Spinal cord (tissue), 10 donors: Measurements from ENCODE around the gene GNL2. TPM values are rescaled to one million over a fixed set of nuclear protein-coding genes. Genes with fewer than 3 reads are reported as not detected.

Experiments
- DNase-seq, 6 donors: peaks; one replicate each; pipeline versions ENCODE4 v3.0.0 to v3.0.0-alpha.2; 2013 to 2015; ENCODE audit warnings: low spot score in 6 of 6, low read depth in 4 of 6
- H3K27ac ChIP-seq: one replicate; pipeline ENCODE4 v1.5.1; 2013; ENCODE audit warnings: low read depth, low read length, control low read depth
- H3K27me3 ChIP-seq: one replicate; pipeline ENCODE4 v1.6.1; 2013; ENCODE audit warnings: low read length; ENCODE audit not compliant: control insufficient read depth, insufficient read depth
- H3K36me3 ChIP-seq: one replicate; pipeline ENCODE4 v1.6.1; 2013; ENCODE audit warnings: low read length; ENCODE audit not compliant: control insufficient read depth, insufficient read depth
- H3K4me1 ChIP-seq: one replicate; pipeline ENCODE4 v1.6.1; 2013; ENCODE audit warnings: low read length; ENCODE audit not compliant: control insufficient read depth, insufficient read depth
- H3K4me3 ChIP-seq: one replicate; pipeline ENCODE4 v1.5.1; 2013; ENCODE audit warnings: low read depth, low read length, control low read depth
- H3K9me3 ChIP-seq: one replicate; pipeline ENCODE4 v1.6.1; 2013; ENCODE audit warnings: low read length; ENCODE audit not compliant: control insufficient read depth, insufficient read depth
- WGBS: methylation state at CpG from one replicate; pipeline ENCODE4 v1.1.5; 2013; ENCODE audit warnings: missing lambda C conversion rate; ENCODE audit not compliant: insufficient coverage; 5-methylcytosine and 5-hydroxymethylcytosine counted together
- long read RNA-seq, 4 donors: transcript quantifications; one replicate each; lab custom pipeline, GENCODE V29; 2026
- polyA plus RNA-seq, 2 donors: library from polyadenylated mRNA; unstranded; fragments of 120-200 nt; gene quantifications; one replicate each; pipeline ENCODE4 v1.2.1, GENCODE V29; 2013; ENCODE audit not compliant: insufficient read length in 2 of 2
- total RNA-seq, 2 donors: library from RNA; depleted of rRNA in 1 of 2; stranded (reverse); fragments of 120-200 nt in 1 of 2; fragments of >200 nt in 1 of 2; gene quantifications; one replicate each; pipeline versions ENCODE4 v1.2.3 to v1.2.4, GENCODE V29; 2013 to 2014
- donor health status: healthy.

The GNL2 gene
- total RNA-seq = 10 to 100 TPM; 41.7 to 67.6 TPM
- 10 to 100 TPM; 37.3 to 44.8 TPM for polyA plus RNA-seq
- long read RNA-seq, donor 1, transcript GNL2-201 (16 exons, 2,334 nt) = minor isoform, 5 of 49 reads
- long read RNA-seq, donor 1, transcript GNL2-202 (4 exons, 2,409 nt) = major isoform, 29 of 49 reads
- long read RNA-seq, donor 1, partial matches to known transcripts = 13 of 49 reads
- long read RNA-seq, donor 1, other reads (novel, unspliced or antisense) = 0 of 49 reads
- long read RNA-seq, donor 2, partial matches to known transcripts = 0 of 2 reads
- long read RNA-seq, donor 2, other reads (novel, unspliced or antisense) = 0 of 2 reads
- long read RNA-seq, donor 3, transcript GNL2-202 (4 exons, 2,409 nt) = major isoform, 7 of 8 reads
- long read RNA-seq, donor 3, partial matches to known transcripts = 0 of 8 reads
- long read RNA-seq, donor 3, other reads (novel, unspliced or antisense) = 0 of 8 reads
- long read RNA-seq, donor 4, transcript GNL2-202 (4 exons, 2,409 nt) = major isoform, 29 of 59 reads
- long read RNA-seq, donor 4, partial matches to known transcripts = 24 of 59 reads
- long read RNA-seq, donor 4, other reads (novel, unspliced or antisense) = 0 of 59 reads

GRCh38 chr1:37595440-37596181 lies at the start of gene GNL2:
GNL2 (minus strand) TSS chr1:37595937; CDS start chr1:37595822, 115 bp downstream.
- H3K4me1 ChIP-seq = peaks cover 5% of the 10 kb centered on the region
- peaks cover 5% of the 10 kb centered on the region for H3K36me3 ChIP-seq
- DNase-seq = peak; percentile 93 to 99 (median 96)
- under 1% methylated on average over 50 of the region's 51 CpGs for WGBS
- H3K27ac ChIP-seq = peak within 1 kb of the TSS; percentile 85
- no peaks in the 10 kb centered on the region for H3K27me3 ChIP-seq
- H3K4me3 ChIP-seq = peak within 1 kb of the TSS; percentile 87
- no peaks in the 10 kb centered on the region for H3K9me3 ChIP-seq

GRCh38 chr1:37641059-37641458 lies 45.3 kb upstream of the GNL2 start:
- H3K27ac ChIP-seq = no peak overlapping the region
- H3K36me3 ChIP-seq = no peaks in the 10 kb centered on the region
- H3K4me3 ChIP-seq = no peak overlapping the region
- peaks cover 43% of the 10 kb centered on the region for H3K27me3 ChIP-seq
- H3K9me3 ChIP-seq = no peaks in the 10 kb centered on the region
- DNase-seq = no peak
- WGBS = no CpG with 5 or more reads among the region's 1 CpG
- no peaks in the 10 kb centered on the region for H3K4me1 ChIP-seq

- WGBS = 53% methylated on average over 3 of the region's 6 CpGs
- peaks cover 75% of the 10 kb centered on the region for H3K27me3 ChIP-seq
Observed at GRCh38 chr1:37636435-37636834, 40.7 kb upstream of the GNL2 start.

GRCh38 chr1:37634992-37635902 lies 39.5 kb upstream of the GNL2 start:
- Histone ChIP-seq H3K9me3 (no peaks in the 10 kb centered on the region), H3K27ac (no peak overlapping the region), H3K27me3 (peaks cover 87% of the 10 kb centered on the region), H3K4me1 (peaks cover 10% of the 10 kb centered on the region), H3K36me3 (no peaks in the 10 kb centered on the region), H3K4me3 (no peak overlapping the region)
- DNase-seq = no peak
- 5% methylated on average over 25 of the region's 26 CpGs for WGBS

More at GRCh38 chr1:37636435-37636834, 40.7 kb upstream of the GNL2 start:
- Histone ChIP-seq H3K4me3 (no peak overlapping the region), H3K36me3 (no peaks in the 10 kb centered on the region), H3K9me3 (no peaks in the 10 kb centered on the region), H3K27ac (no peak overlapping the region), H3K4me1 (peaks cover 10% of the 10 kb centered on the region)
- DNase-seq = no peak

- Histone ChIP-seq H3K9me3 (no peaks in the 10 kb centered on the region), H3K4me3 (no peak within 1 kb of the TSS), H3K27ac (no peak within 1 kb of the TSS), H3K4me1 (peaks cover 10% of the 10 kb centered on the region), H3K27me3 (peaks cover 93% of the 10 kb centered on the region), H3K36me3 (no peaks in the 10 kb centered on the region)
- 0% methylated on average over 59 of the region's 72 CpGs for WGBS
- DNase-seq = peak in 2 of 6 donors; percentile 13 to 35
Observed at GRCh38 chr1:37634244-37634991, 38.7 kb upstream of the GNL2 start, which contains the start of gene RSPO1. RSPO1 (minus strand) TSS chr1:37634892; CDS start chr1:37629661, 5,231 bp downstream.

GRCh38 chr1:37633938-37634243 lies 38.2 kb upstream of the GNL2 start:
- Histone ChIP-seq H3K27ac (no peak overlapping the region), H3K9me3 (no peaks in the 10 kb centered on the region), H3K27me3 (peaks cover 95% of the 10 kb centered on the region), H3K4me3 (no peak overlapping the region), H3K36me3 (no peaks in the 10 kb centered on the region), H3K4me1 (peaks cover 10% of the 10 kb centered on the region)
- no peak for DNase-seq
- under 1% methylated on average over 20 of the region's 20 CpGs for WGBS

- WGBS = 2% methylated on average over 28 of the region's 31 CpGs
- H3K4me1 ChIP-seq = peaks cover 10% of the 10 kb centered on the region
- no peaks in the 10 kb centered on the region for H3K9me3 ChIP-seq
- H3K27me3 ChIP-seq = peaks cover 93% of the 10 kb centered on the region
- H3K27ac ChIP-seq = no peak overlapping the region
- H3K4me3 ChIP-seq = no peak overlapping the region
- H3K36me3 ChIP-seq = no peaks in the 10 kb centered on the region
- DNase-seq = no peak
Observed at GRCh38 chr1:37633040-37633937, 37.6 kb upstream of the GNL2 start.

GRCh38 chr1:37631036-37631435 lies 35.3 kb upstream of the GNL2 start:
- Histone ChIP-seq H3K4me1 (peaks cover 10% of the 10 kb centered on the region), H3K9me3 (no peaks in the 10 kb centered on the region), H3K4me3 (no peak overlapping the region), H3K36me3 (no peaks in the 10 kb centered on the region), H3K27me3 (peaks cover 76% of the 10 kb centered on the region), H3K27ac (no peak overlapping the region)
- DNase-seq = no peak
- WGBS = 34% methylated on average over 4 of the region's 5 CpGs
